DMS153 treated with DMSO at 0.1 percent for 48 hours (cell line): ENCODE data around the gene OBP2A.
"Not testable (repeated sequence)": the region's sequence is repeated elsewhere in the genome, so short reads cannot be mapped to it uniquely, and the experiment has no call there.

Experiments
- DNase-seq: peaks from one replicate; lab custom pipeline; 2025; ENCODE audit not compliant: unreplicated experiment; lab: John Stamatoyannopoulos, UW

Gene OBP2A, protein sequence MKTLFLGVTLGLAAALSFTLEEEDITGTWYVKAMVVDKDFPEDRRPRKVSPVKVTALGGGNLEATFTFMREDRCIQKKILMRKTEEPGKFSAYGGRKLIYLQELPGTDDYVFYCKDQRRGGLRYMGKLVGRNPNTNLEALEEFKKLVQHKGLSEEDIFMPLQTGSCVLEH

DNA sequence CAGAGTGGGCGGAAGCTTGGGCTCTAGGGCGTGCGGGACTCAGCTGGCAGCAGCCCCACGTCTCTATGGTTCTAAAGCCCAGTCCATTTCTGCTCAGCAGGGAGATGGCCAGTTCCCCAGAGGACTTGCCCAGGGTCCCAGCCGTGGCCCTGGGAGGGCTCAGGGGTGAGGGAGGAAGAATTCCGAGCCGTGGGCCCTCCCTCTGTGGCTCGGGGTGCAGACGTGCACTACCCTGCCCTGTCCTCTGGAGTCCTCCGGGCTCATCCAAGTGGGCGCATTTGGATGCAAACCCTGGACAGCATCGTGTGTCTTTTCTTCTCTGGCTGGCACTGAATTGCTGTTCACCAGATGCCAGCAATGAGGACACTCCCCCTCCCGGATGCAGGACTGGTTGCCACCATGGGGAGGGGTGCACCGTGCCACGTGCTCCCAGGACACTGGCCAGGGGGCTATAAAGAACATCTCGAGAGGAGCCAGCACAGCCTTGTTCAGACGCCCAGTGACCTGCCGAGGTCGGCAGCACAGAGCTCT is at the start of gene OBP2A:
Gene OBP2A, plus strand, starts transcription at position 481 of the 531 bp plus-strand sequence. CDS start 55 bp downstream, outside the sequence.
- DNase-seq: not testable (repeated sequence)

GRCh38 chr9:135498381-135499126 is 47.4 kb upstream of the OBP2A start:
- no peak for DNase-seq

- DNase-seq: peak; percentile 32
Measured at GRCh38 chr9:135499326-135500070, 46.4 kb upstream of the OBP2A start.

DNA sequence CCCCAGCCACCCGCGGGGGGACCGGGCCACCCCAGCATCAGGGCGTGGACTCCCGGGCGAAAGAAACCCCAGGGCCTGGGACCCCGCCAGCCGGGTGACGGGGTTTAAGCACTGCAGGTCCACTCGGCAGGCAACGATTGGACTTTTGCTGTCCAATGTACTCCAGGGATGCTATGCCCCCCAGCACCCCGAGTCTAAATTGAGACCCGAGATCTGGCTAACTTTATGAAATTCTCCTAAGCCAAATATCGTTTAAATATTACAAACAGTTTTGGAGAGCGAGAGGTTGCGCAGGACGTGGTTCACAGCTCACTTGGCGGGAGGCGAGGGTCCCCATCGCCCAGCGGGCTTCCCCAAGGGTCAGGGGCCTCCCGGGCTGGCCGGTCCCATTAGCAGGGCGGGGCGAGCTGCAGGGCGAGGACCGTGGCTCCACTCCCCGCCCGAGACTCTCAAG is 45.8 kb upstream of the OBP2A start:
- DNase-seq: no peak

DNA sequence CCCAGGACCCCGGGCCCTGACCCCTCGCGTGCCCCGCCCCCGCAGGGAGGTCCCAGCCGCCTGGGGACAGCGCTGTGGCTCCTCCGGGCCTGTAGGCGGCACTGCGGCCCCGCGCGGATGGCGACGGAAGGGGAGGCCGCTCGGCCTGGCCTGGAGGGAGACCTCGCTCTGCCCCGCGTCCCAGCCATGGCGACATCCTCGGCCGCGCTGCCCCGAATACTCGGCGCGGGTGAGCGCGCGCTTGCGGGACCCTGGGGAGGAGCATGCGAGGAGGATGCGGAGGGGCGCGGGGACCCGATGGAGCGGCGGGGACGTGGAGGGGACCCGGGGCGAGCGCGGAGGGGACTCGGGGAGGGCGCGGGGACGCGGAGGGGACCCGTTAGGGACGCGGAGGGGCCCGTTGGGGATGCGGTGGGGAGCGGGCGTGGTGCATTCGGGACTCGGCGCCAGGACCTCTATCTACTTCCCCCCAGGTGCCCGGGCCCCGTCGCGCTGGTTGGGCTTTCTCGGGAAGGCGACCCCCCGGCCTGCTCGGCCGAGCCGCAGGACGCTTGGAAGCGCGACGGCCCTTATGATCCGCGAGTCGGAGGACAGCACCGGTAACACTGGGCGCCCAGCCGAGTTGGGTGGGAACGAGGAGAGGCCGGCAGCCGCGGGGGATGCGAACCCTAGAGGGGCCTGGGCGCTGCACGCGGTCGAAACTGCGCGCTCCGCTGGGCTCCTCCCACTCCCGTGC is 45.2 kb upstream of the OBP2A start, which contains the start of gene MRPS2:
Gene MRPS2, plus strand, starts transcription at position 158 of the 736 bp plus-strand sequence. Its CDS starts 29 bp downstream, at position 187.
- DNase-seq: peak; percentile 39

GRCh38 chr9:135501261-135502167 is 44.4 kb upstream of the OBP2A start:
- no peak for DNase-seq

- DNase-seq: no peak
Measured at GRCh38 chr9:135502168-135502872, 43.6 kb upstream of the OBP2A start.

- DNase-seq: no peak
Measured at GRCh38 chr9:135502873-135503321, 43.0 kb upstream of the OBP2A start.

GRCh38 chr9:135503371-135504261 is 42.3 kb upstream of the OBP2A start:
- DNase-seq: no peak

DNA sequence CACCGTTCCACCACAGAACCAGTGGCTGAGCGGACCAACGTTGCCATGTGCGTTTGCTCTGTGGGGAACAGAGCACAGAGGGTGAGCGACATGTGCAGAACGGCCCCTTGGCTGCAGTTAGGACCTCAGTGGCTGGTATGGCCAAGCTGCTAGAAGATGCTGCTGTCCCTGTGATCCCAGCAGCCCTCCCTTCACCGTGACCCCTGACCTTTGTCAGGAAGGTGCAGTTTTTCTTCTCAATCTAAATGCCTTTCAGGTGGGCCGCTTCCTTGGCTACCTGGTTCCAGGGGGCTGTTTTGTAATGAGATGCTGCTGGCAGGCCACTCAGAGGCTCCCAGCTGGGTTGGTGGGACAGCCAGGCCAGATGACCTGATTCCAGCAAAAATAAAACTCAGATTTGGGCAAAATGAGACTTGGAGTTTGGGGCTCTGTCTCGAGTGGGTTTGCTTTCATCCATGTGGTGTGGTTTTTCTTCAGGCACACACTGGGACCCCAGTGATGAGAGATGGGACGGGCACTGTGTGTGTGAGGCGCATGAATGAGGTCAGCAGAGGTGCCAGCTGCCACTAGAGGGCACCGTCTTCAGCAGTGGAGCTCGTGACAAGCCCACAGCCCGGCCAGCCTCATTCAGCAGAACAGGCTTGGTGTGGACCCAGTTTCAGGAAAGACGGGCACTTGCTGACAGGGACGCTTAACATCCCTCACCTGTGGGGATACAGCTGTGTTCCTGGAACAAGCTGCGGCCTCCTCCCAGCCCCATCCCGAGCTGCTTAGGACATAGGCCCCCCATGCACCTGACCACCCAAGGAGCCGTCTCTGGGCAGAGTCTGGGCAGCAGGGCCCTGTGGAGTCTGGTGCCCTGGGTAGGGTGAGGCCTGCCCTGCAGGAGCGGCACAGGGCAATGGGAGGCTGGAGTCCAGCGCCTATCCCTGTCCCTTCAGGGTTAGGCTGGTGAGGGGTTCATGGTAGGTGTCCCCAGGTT is 41.4 kb upstream of the OBP2A start:
- no peak for DNase-seq

DNA sequence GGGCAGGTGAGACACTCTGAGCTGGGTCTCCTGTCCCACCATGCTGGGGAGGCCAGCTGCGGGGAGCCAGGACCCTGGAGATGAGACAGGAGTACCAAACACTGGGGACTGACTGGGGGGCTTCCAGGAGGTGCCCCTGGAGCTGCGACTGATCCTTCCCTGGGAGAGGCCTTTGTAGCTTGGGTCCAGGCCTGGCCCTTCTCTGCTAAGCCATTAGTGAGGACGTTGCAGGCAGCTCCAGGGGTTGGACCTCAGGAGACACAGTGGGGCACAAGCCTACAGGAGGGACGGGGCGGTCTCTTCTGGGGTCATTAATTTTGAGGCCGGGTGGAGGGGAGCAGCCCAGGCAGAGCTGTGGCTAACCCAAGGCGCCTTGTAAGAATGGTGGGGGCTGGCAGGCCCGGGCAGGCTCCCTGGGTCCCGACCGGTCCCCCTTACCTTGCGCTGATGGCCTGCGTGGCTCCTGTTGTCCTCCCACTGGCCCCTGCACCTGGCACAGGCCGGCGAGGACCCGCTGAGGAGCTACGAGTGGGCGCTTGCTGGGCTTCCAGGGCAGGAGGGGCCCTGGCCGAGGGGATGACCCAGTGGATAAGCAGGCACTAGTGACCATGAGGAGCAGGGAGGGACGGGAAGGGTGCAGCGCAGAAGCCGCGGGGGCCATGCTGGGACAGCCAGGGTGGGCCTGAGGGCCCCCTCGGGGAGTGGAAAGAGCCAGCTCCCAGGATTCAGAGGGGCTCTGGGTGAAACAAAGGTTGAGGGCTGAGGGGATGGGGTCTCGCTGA is 40.3 kb upstream of the OBP2A start:
- no peak for DNase-seq

- DNase-seq: no peak
Measured at GRCh38 chr9:135506327-135507103, 39.4 kb upstream of the OBP2A start.

DNA sequence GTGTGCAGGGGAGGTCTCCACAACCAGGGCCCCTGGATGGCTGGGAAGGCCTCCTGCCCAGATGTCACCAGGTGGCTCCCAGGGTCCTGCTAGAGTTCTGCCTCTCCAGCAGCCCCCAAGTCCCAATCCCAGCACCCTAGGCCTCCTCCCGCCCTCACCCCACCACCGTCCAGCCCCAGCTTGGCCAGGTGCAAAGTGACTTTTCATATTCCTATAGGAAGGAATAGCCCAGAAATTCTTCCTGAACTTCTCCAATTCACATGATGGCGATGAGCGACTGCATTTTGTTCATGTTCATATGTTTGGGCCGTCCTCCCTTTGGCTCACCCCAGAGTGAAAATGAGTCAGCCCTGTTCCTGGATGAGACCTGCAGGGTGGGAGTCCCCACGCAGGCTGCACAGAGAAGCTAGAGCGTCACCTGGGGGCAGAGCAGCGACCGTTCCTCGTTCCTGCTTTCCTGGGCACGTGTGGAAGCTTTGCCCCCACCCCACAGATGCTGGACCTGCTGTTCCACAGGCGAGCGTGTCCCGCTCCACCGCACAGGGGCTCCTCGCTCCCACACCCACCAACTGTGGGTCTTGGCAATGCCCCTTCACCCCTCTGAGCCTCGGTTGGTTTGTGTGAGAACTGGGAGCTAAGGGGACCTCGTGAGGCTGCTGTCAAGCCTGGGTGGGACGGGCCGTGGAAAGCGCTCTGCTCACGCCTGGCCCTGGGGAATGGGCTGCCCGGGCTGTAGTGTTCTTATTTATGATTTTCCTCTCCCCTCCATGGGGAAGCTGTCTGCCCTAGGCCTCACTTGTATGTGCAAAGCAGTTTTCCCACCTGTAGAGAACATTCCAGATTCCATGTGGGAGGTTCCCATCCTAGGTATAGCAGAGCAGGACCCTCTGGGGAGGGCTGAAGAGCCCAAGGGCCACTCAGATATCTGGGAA is 38.6 kb upstream of the OBP2A start:
- no peak for DNase-seq

- DNase-seq: no peak
Measured at GRCh38 chr9:135508211-135508820, 37.6 kb upstream of the OBP2A start.
